ENCODE results near the gene ZNF536. TPM values are rescaled to one million over a fixed set of nuclear protein-coding genes. Genes with fewer than 3 reads are reported as not detected.

ZNF536 gene
- total and polyA plus RNA-seq, 2 of the 13 experiments (the other 11 are each of a cell fraction or from before 2014, with no cell fraction given), result not detected

DNA sequence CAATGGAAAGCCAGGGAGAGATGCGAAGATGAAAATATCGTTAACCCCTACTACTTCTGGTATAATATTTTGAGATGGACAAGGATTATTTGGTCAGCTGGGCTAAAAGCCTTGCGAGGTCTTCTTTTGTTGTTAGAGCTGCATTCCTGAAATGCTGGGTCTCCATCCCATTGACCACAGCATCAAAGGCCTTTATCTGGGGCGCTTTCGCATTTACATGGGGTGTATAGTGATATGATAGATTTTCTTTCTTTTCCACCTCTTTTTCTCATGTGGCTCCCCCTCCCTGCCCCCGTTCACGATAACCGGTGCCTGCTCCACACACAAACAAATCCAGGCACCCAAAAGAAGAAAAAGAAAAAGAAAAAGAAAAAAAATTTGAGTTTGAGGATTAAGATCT, 77.5 kb downstream of the ZNF536 start:
- 30% methylated on average over 8 of the region's 8 CpGs for WGBS (ENCODE audit: low lambda C conversion rate)
- H3K36me3 ChIP-seq (replicated peaks in 1 of 2; ENCODE audit: control insufficient read depth in 1 of 2, insufficient read depth in 2 of 2, low read length in 2 of 2), result no peaks in the 10 kb centered on the region
- H4K20me1 ChIP-seq (ENCODE audit: insufficient read depth, low read length), result no peaks in the 10 kb centered on the region
- no peak for FAIRE-seq
- intact Hi-C loops (cut with micrococcal nuclease; ENCODE audit: unreplicated experiment) (no loop called here), in situ Hi-C loops (cut with HindIII; ENCODE audit: extremely low pct_ligation_motif_present, low pct_unique_long_range_greater_than_20kb) (no loop called here)
- no peak for DNase-seq (ENCODE audit: low spot score)
- H3K27ac ChIP-seq (ENCODE audit: extremely low read length, insufficient read depth, low read length), result no peak overlapping the region
- no peak overlapping the region for H3K4me3 ChIP-seq (replicated peaks in 1 of 3; ENCODE audit: insufficient read depth in 1 of 3, low read depth in 2 of 3, low read length in 3 of 3)
- TF ChIP-seq ZNF343 (CRISPR knock-in tag; IDR thresholded peaks at IDR 0.05), result no peak
- no peak for TF ChIP-seq ZBTB21 (CRISPR knock-in tag; IDR thresholded peaks at IDR 0.05)
- no peak for TF ChIP-seq RFXAP (CRISPR knock-in tag; IDR thresholded peaks at IDR 0.05; ENCODE audit: borderline replicate concordance)
- TF ChIP-seq, protein P1, sequence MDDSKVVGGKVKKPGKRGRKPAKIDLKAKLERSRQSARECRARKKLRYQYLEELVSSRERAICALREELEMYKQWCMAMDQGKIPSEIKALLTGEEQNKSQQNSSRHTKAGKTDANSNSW (CRISPR knock-in tag; IDR thresholded peaks at IDR 0.05; ENCODE audit: borderline replicate concordance), result no peak
- no peak for TF ChIP-seq ZNF607 (CRISPR knock-in tag; IDR thresholded peaks at IDR 0.05; ENCODE audit: borderline replicate concordance)
- no peak for TF ChIP-seq MTF1 (CRISPR knock-in tag; IDR thresholded peaks at IDR 0.05)
- no peak overlapping the region for H2AFZ ChIP-seq (ENCODE audit: low read length)
- H3K4me1 ChIP-seq (ENCODE audit: insufficient read depth, low read length), result no peaks in the 10 kb centered on the region
- CTCF ChIA-PET (ENCODE audit: low intra/inter-chr PET ratio, low total read pairs), result no interaction called here
- BruUV-seq (replicated peaks), result no TSS peak
- H3K79me2 ChIP-seq (ENCODE audit: insufficient read depth, low read length), result no peaks in the 10 kb centered on the region
- no peak for ATAC-seq
- H3K9ac ChIP-seq (ENCODE audit: insufficient read depth, low read depth, low read length), result no peak overlapping the region
- H3K27me3 ChIP-seq (ENCODE audit: control insufficient read depth in 1 of 2, insufficient read depth in 2 of 2, low read length in 2 of 2), result peaks cover 0 to 40% of the 10 kb centered on the region in 2 experiments; a peak in 4 of 5 replicates
- H3K9me3 ChIP-seq (ENCODE audit: low read length), result no peaks in the 10 kb centered on the region
- H3K4me2 ChIP-seq (ENCODE audit: low read depth, low read length), result no peak overlapping the region
- POLR2A ChIA-PET, result no interaction called here

DNA sequence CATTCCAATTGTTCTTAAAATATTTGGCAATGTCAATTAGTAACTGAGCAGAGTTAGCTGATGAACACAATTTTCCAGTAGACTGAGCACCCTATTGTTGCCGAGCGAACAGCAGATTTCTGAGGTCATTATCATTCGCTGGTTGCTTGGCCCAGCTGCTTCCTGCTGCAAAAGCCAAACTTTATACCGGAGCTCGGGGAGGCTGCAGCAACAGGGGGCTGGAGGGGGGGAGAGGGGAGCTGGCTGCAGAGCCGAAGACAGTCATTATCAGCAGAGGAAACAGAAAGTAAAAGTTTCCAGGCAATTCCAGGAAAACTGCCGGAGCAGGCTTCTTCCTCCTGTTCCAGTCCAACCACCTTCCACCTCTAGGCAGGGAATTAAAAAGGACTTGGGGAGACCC, 77.9 kb downstream of the ZNF536 start:
- no TSS peak for BruUV-seq (replicated peaks)
- no peak for ATAC-seq
- H3K4me2 ChIP-seq (ENCODE audit: low read depth, low read length), result no peak overlapping the region
- DNase-seq (ENCODE audit: low spot score), result no peak
- in situ Hi-C loops (cut with HindIII; ENCODE audit: extremely low pct_ligation_motif_present, low pct_unique_long_range_greater_than_20kb), result no loop called here
- POLR2A ChIA-PET, result no interaction called here
- FAIRE-seq, result no peak
- no peak overlapping the region for H3K27ac ChIP-seq (ENCODE audit: extremely low read length, insufficient read depth, low read length)
- peaks cover 0 to 40% of the 10 kb centered on the region in 2 experiments; a peak in 4 of 5 replicates for H3K27me3 ChIP-seq (ENCODE audit: control insufficient read depth in 1 of 2, insufficient read depth in 2 of 2, low read length in 2 of 2)
- WGBS (ENCODE audit: low lambda C conversion rate), result 26% methylated on average over 7 of the region's 7 CpGs
- no peak overlapping the region for H3K9ac ChIP-seq (ENCODE audit: insufficient read depth, low read depth, low read length)
- CTCF ChIA-PET (ENCODE audit: low intra/inter-chr PET ratio, low total read pairs), result no interaction called here
- H3K4me3 ChIP-seq (replicated peaks in 1 of 3; ENCODE audit: insufficient read depth in 1 of 3, low read depth in 2 of 3, low read length in 3 of 3), result no peak overlapping the region
- intact Hi-C loops (cut with micrococcal nuclease; ENCODE audit: unreplicated experiment), result no loop called here
- no peaks in the 10 kb centered on the region for H4K20me1 ChIP-seq (ENCODE audit: insufficient read depth, low read length)
- H3K9me3 ChIP-seq (ENCODE audit: low read length), result no peaks in the 10 kb centered on the region
- H3K4me1 ChIP-seq (ENCODE audit: insufficient read depth, low read length), result no peaks in the 10 kb centered on the region
- H2AFZ ChIP-seq (ENCODE audit: low read length), result no peak overlapping the region
- H3K79me2 ChIP-seq (ENCODE audit: insufficient read depth, low read length), result no peaks in the 10 kb centered on the region
- H3K36me3 ChIP-seq (replicated peaks in 1 of 2; ENCODE audit: control insufficient read depth in 1 of 2, insufficient read depth in 2 of 2, low read length in 2 of 2), result no peaks in the 10 kb centered on the region
- no peak for TF ChIP-seq KDM5A (IDR thresholded peaks at IDR 0.05; ENCODE audit: borderline replicate concordance, low read length)
- no peak for TF ChIP-seq ZNF552 (CRISPR knock-in tag; IDR thresholded peaks at IDR 0.05; ENCODE audit: borderline replicate concordance)
- TF ChIP-seq ATF7 (IDR thresholded peaks at IDR 0.05), result no peak
- TF ChIP-seq ATF7 (CRISPR knock-in tag; IDR thresholded peaks at IDR 0.05), result no peak
- TF ChIP-seq ZNF367 (CRISPR knock-in tag; IDR thresholded peaks at IDR 0.05; ENCODE audit: borderline replicate concordance), result no peak
- no peak for TF ChIP-seq MTF2 (CRISPR knock-in tag; IDR thresholded peaks at IDR 0.05; ENCODE audit: borderline replicate concordance)
- no peak for TF ChIP-seq FLYWCH1 (CRISPR knock-in tag; IDR thresholded peaks at IDR 0.05)
- no peak for TF ChIP-seq ZMAT3 (CRISPR knock-in tag; conservative IDR thresholded peaks at IDR 0.05)
- no peak for TF ChIP-seq ZNF558 (CRISPR knock-in tag; IDR thresholded peaks at IDR 0.05; ENCODE audit: borderline replicate concordance)
- TF ChIP-seq ATM (IDR thresholded peaks at IDR 0.05; ENCODE audit: borderline replicate concordance), result no peak
- no peak for TF ChIP-seq ZNF260 (CRISPR knock-in tag; IDR thresholded peaks at IDR 0.05; ENCODE audit: borderline replicate concordance, low read depth)
- TF ChIP-seq AGO1 (IDR thresholded peaks at IDR 0.05; ENCODE audit: low read depth, low read length, poor library complexity, severe bottlenecking), result no peak
- no peak for TF ChIP-seq RARG (CRISPR knock-in tag; IDR thresholded peaks at IDR 0.05; ENCODE audit: low read depth)
